Esophagus muscularis mucosa (tissue), 3 donors: ENCODE measurements around the gene IRX2.

Source experiments
- POLR2A ChIP-seq: fragments of 450-650 bp; IDR thresholded peaks from one replicate; pipeline ENCODE4 v1.6.1; 2017; ENCODE audit warnings: antibody characterized with exemption, moderate library complexity, mild to moderate bottlenecking, low read depth
- TF ChIP-seq, protein P1 (sequence below), 3 experiments: fragments of 200-600 bp in 2 of 3; fragments of 450-650 bp in 1 of 3; sonication (generic) in 2 of 3; IDR thresholded peaks; one replicate each; pipeline ENCODE4 v1.5.1; 2017 to 2019; ENCODE audit warnings: antibody characterized with exemption in 3 of 3, mild to moderate bottlenecking in 2 of 3, moderate library complexity in 1 of 3

DNA sequence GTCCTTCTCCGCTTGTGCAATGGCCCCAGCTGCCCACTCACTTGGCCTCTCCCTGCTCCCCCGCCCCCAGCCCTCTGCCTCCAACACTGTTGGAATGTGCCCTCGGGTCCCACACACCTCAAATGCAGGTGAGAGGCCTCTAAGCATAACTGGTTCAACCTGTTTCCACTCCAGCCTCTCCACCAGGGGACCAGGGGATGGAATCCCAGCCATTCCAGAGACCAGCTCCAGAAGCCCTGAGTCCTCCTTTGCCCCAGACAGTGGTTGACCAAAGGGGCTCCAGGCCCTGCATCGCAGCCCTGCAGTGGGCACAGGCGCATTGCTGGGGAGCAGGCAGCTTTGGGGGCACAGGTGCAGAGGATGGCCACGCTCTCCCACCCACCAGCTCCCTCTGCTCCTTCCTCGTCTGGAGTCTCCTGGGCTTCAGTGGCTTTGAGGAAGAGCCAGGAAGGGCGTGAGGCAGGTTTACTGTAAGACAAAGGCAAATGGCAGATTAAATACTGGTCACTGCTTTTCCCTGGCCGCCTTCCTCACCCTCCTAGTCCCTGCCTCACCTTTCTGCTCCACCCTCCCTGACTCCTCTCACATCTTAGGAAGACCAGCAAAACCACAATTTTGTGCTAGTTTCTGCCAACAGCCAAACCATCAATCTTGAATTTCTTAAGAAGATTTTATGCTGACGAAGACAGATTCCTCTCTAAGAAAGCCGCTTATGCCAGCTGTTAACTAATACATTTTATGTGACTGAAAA lies 29.1 kb upstream of the IRX2 start:
- TF ChIP-seq, protein P1, sequence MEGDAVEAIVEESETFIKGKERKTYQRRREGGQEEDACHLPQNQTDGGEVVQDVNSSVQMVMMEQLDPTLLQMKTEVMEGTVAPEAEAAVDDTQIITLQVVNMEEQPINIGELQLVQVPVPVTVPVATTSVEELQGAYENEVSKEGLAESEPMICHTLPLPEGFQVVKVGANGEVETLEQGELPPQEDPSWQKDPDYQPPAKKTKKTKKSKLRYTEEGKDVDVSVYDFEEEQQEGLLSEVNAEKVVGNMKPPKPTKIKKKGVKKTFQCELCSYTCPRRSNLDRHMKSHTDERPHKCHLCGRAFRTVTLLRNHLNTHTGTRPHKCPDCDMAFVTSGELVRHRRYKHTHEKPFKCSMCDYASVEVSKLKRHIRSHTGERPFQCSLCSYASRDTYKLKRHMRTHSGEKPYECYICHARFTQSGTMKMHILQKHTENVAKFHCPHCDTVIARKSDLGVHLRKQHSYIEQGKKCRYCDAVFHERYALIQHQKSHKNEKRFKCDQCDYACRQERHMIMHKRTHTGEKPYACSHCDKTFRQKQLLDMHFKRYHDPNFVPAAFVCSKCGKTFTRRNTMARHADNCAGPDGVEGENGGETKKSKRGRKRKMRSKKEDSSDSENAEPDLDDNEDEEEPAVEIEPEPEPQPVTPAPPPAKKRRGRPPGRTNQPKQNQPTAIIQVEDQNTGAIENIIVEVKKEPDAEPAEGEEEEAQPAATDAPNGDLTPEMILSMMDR (IDR thresholded peaks at IDR 0.05): no peak
- no peak for TF ChIP-seq POLR2A
